ENCODE measurements around the gene SQSTM1.
"Not testable (repeated sequence)": the region's sequence is repeated elsewhere in the genome, so short reads cannot be mapped to it uniquely, and the experiment has no call there.

SQSTM1 gene

DNA sequence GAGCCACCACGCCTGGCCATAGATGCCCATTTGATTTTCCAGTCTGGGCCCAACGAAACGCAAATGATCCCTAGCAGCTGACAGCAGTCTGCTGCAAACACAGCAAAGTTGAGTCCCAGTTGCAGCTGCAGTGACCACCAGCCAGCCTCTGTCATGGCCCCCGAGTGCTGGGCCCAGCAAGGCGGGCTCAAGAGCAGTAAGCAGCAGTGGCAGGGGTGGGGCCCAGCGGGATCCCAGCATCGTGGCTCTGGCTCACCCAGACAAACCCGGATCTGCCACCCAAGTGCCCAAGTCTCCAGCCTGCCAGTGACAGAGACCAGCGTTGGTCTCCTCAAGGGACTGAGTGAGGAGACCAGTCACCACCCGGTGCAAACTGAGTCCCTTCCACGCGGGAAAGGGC is 33.8 kb upstream of the SQSTM1 start:
- in situ Hi-C loops (cut with MboI; ENCODE audit: low pct_unique_long_range_greater_than_20kb, low sequenced_read_pairs, unreplicated experiment): no loop called here

DNA sequence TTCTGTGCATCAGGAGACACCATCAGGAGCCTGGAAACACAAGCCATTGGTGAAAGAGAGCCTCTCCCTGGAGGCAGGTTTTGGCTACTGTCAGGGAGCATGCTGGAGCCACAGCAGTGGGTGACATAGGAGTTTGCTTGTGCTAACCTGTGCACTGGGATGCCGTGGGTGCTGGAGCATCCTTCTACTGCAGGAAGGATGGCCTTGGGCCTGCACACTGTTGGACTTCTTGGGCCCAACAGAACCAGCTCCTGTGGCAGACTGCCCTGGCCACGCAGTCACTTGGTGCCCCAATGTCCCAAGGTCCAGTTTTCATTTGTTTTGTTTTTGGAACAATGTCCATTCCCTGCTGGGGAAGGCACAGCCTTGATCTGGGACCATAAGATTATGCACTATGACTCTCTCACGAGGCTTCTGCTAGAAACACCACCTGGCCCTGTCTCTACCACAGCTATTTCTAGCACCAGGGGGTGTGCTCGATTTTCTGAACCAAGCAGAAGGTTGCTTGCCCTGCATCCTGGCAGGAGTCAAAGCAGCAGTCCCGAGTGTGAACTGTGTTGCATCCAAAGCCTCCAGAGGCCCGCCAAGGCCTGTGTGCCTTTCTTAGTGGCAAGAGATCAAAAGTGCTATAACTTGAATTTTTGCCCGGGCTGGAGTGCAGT is 32.4 kb upstream of the SQSTM1 start:
- in situ Hi-C loops (cut with MboI; ENCODE audit: low pct_unique_long_range_greater_than_20kb, low sequenced_read_pairs, unreplicated experiment): no loop called here
- DNase-seq (ENCODE audit: low spot score): no peak
- TF ChIP-seq, protein P1, sequence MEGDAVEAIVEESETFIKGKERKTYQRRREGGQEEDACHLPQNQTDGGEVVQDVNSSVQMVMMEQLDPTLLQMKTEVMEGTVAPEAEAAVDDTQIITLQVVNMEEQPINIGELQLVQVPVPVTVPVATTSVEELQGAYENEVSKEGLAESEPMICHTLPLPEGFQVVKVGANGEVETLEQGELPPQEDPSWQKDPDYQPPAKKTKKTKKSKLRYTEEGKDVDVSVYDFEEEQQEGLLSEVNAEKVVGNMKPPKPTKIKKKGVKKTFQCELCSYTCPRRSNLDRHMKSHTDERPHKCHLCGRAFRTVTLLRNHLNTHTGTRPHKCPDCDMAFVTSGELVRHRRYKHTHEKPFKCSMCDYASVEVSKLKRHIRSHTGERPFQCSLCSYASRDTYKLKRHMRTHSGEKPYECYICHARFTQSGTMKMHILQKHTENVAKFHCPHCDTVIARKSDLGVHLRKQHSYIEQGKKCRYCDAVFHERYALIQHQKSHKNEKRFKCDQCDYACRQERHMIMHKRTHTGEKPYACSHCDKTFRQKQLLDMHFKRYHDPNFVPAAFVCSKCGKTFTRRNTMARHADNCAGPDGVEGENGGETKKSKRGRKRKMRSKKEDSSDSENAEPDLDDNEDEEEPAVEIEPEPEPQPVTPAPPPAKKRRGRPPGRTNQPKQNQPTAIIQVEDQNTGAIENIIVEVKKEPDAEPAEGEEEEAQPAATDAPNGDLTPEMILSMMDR (IDR thresholded peaks at IDR 0.05; ENCODE audit: extremely low read depth, insufficient read depth, missing control alignments): no peak

More for the DNA sequence above, 33.8 kb upstream of the SQSTM1 start:
- TF ChIP-seq, protein P1 (IDR thresholded peaks at IDR 0.05; ENCODE audit: extremely low read depth, insufficient read depth, missing control alignments): no peak
- DNase-seq (ENCODE audit: low spot score): no peak

DNA sequence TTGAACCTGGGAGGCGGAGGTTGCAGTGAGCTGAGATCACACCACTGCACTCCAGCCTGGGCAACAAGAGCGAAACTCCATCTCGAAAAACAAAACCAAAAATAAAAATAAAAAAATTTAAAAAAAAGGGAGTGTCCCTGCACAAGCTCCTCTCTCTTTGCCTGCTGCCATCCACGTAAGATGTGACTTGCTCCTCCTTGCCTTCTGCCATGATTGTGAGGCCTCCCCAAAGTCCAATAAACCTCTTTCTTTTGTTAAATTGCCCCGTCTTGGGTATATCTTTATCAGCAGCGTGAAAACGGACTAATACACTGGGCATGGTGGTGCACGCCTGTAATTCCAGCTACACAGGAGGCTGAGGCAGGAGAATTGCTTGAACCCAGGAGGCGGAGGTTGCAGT is 31.4 kb upstream of the SQSTM1 start:
- DNase-seq (ENCODE audit: low spot score); in situ Hi-C loops (cut with MboI; ENCODE audit: low pct_unique_long_range_greater_than_20kb, low sequenced_read_pairs, unreplicated experiment): not testable (repeated sequence)

DNA sequence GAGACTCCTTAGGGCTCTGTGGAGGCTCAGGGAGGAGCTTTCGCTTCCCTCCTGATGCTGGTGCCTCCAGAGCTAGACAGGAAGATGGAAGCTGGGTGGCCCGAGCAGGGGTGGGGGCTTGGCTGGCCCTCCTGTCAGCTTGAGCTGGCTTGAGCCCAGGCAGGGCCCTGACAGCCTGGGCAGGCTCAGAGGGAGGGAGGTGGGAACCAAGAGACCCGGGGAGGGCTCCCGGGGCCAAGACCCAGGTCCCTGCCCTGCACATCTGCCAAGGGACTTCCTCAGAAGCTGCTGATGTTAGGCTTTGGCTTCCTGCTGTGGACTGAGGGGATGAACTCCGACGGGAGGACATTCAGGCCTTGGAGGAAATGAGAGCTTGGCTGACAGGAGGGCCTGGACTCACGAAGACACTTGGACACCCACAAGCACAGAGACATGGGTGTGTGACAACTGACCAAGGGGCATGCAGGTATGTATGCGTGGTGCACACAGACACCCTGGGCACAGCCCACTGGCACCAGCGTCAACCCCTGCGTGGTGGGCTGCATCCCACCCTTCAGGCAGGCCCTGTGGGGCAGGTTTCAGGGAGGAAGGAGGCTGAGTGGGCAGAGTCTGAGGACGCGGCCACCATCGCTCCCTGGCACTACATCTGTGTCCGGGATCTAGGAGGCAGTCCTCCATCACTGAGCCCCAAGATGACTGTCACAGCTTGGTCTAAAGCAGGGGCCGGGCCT is 28.7 kb upstream of the SQSTM1 start:
- TF ChIP-seq, protein P1 (IDR thresholded peaks at IDR 0.05; ENCODE audit: extremely low read depth, insufficient read depth, missing control alignments): no peak
- in situ Hi-C loops (cut with MboI; ENCODE audit: low pct_unique_long_range_greater_than_20kb, low sequenced_read_pairs, unreplicated experiment): loop anchor here (10.0 kb wide), 1 partner anchor 113 kb away; the partner anchor contains the start of gene TBC1D9B
- DNase-seq (ENCODE audit: low spot score): no peak

DNA sequence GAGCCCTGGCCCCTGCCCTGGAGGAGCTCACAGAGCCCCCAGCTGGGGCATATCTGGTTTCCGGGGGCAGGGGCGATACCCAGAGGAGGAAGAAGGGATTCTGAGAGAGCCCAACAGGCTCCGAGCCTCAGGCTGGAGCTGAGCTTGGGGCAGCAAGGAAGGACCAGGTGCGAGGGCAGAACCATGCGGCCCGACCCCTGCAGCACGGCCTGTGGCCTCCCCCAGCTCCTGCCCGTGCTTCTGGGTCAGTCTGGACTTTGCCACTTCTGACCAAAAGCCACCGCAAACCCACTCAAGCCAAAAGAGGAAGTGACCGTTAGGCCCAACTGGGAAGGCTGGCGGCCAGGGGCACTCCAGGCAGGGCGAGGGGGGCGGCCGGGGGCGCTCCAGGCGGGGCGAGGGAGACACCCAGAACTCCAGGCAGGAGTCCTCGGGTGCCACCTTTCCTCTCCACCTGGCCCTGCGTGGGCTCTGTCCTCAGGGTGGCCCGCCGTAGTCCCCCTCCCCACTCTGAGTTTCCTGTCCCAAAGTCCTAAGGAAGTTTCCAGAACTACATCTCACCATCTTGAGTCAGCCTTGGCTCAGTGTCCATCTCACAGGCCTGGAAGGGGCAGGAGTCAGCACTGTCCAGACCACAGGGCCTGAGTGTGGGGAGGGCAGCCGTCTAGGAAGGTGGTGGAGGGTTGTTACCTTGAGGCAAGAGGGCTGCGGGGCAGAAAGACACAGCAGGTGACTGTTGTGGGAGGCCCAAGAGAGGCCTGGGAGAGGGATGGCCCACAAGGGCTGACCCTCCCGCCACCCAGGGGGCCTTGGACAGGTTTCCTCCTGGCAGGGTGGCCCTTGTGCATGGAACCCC is 27.9 kb upstream of the SQSTM1 start:
- DNase-seq (ENCODE audit: low spot score): no peak
- in situ Hi-C loops (cut with MboI; ENCODE audit: low pct_unique_long_range_greater_than_20kb, low sequenced_read_pairs, unreplicated experiment): loop anchor here (10.0 kb wide), 1 partner anchor 112 kb away; the partner anchor contains the start of gene TBC1D9B
- TF ChIP-seq, protein P1 (IDR thresholded peaks at IDR 0.05; ENCODE audit: extremely low read depth, insufficient read depth, missing control alignments): no peak

DNA sequence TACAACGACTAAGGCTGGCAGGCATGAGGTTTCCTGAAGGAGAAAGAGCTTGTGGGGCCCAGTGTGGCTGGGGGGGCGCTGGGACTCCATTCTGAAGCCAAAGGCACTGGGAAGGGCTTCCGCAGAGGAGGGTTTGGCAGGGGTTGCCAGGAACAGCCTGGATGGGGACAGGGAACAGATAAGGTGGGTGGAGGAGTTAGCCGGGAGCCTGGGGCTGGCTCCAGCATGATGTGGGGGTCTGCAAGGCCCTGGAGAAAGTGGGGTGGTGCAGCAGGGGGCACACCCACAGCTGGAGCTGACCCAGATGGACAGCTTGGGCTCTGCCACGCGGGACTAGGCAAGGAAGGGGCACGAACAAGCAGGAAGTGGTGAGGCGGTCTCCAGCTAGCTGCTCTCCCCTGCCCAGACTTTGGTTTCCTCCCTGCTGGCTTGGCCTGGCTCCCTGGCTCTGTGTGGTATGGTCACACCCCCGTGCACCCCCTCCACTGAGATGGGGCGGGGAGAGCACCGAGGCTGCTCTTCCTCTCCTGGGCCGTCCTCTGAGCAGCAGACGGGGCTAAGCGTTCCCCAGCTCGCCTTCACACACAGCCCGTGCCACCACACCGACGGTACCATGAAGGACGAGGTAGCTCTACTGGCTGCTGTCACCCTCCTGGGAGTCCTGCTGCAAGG is 27.1 kb upstream of the SQSTM1 start, which contains the start of gene LTC4S:
LTC4S (plus strand) TSS at position 519 of the 672 bp plus-strand sequence; CDS start at position 614, 95 bp downstream.
- DNase-seq (ENCODE audit: low spot score): no peak

More for the DNA sequence above, 27.1 kb upstream of the SQSTM1 start, which contains the start of gene LTC4S:
- in situ Hi-C loops (cut with MboI; ENCODE audit: low pct_unique_long_range_greater_than_20kb, low sequenced_read_pairs, unreplicated experiment): loop anchor here (10.0 kb wide), 1 partner anchor 111 kb away; the partner anchor contains the start of gene TBC1D9B
- TF ChIP-seq, protein P1 (IDR thresholded peaks at IDR 0.05; ENCODE audit: extremely low read depth, insufficient read depth, missing control alignments): no peak

All from GM13977 (cell line).